ENCODE results near the gene TFRC.
"Not testable (repeated sequence)": the region's sequence is repeated elsewhere in the genome, so short reads cannot be mapped to it uniquely, and the experiment has no call there.

The TFRC gene

DNA sequence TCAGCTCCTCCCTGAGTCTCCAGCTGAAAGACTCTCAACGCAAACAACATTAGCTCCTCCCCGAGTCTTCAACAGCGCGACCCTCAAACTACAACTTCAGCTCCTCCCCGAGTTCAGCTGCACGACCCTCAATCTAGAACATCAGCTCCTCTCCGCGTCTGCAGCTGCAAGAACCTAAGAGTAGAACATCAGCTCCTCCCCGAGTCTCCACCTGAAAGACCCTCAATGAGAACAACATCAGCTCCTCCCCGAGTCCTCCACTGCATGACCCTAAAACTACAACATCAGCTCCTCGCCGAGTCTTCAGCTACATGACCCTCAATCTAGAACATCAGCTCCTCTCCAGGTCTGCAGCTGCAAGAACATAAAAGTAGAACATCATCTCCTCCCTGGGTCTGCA, 78.3 kb downstream of the TFRC start:
- 96% methylated on average over 12 of the region's 12 CpGs for WGBS (ENCODE audit: insufficient coverage)
- H3K4me3 ChIP-seq (ENCODE audit: control insufficient read depth in 1 of 7, extremely low read depth in 1 of 7, insufficient read depth in 4 of 7, low read depth in 2 of 7, low read length in 6 of 7) = no peak overlapping the region
- DNase-seq = no peak
- peaks cover 0 to 7% (median 0%) of the 10 kb centered on the region in 4 experiments for H3K4me1 ChIP-seq (ENCODE audit: control extremely low read depth in 1 of 4, control insufficient read depth in 4 of 4, insufficient read depth in 4 of 4, low read length in 3 of 4)
- no peaks in the 10 kb centered on the region for H3K36me3 ChIP-seq (ENCODE audit: control insufficient read depth in 4 of 4, insufficient read depth in 4 of 4, low read length in 3 of 4)
- peaks cover 0 to 6% (median 3%) of the 10 kb centered on the region in 5 experiments for H3K27me3 ChIP-seq (replicated peaks in 2 of 5; ENCODE audit: control insufficient read depth in 4 of 5, insufficient read depth in 5 of 5, low read length in 4 of 5)
- POLR2A ChIA-PET = interaction anchor here (0.6 to 0.7 kb wide), 2 partner anchors 71 to 822 kb away, joined by 3 read pairs; no protein-coding TSS in a partner anchor
- no peak overlapping the region for H3K27ac ChIP-seq (ENCODE audit: insufficient read depth in 1 of 2, low read depth in 1 of 2, low read length in 2 of 2, poor library complexity in 1 of 2, severe bottlenecking in 2 of 2)
- peaks cover 0 to 3% (median 0%) of the 10 kb centered on the region in 5 experiments for H3K9me3 ChIP-seq (ENCODE audit: control extremely low read depth in 1 of 5, control insufficient read depth in 4 of 5, insufficient read depth in 2 of 5, low read depth in 1 of 5, low read length in 4 of 5)
- CTCF ChIA-PET = interaction anchor here (0.9 to 1.2 kb wide), 2 partner anchors 8 to 21 kb away, joined by 3 to 4 read pairs; no protein-coding TSS in a partner anchor

DNA sequence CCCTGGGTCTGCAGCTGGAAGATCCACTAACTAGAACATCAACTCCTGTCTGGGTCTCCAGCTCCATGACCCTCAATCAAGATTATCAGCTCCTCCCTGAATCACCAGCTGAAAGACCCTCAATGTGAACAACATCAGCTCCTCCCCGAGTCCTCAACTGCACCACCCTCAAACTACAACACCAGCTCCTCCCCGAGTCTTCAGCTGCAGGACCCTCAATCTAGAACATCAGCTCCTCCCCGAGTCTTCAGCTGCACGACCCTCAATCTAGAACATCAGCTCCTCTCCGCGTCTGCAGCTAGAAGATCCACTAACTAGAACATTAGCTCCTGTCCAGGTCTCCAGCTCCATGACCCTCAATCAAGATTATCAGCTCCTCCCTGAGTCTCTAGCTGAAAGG, 79.2 kb downstream of the TFRC start:
- CTCF ChIA-PET = interaction anchor here (0.9 to 1.2 kb wide), 2 partner anchors 9 to 194 kb away, joined by 3 read pairs; no protein-coding TSS in a partner anchor
- H3K4me1 ChIP-seq (ENCODE audit: control extremely low read depth in 1 of 4, control insufficient read depth in 4 of 4, insufficient read depth in 4 of 4, low read length in 3 of 4); H3K9me3 ChIP-seq (ENCODE audit: control extremely low read depth in 1 of 5, control insufficient read depth in 4 of 5, insufficient read depth in 2 of 5, low read depth in 1 of 5, low read length in 4 of 5); H3K27ac ChIP-seq (ENCODE audit: insufficient read depth in 1 of 2, low read depth in 1 of 2, low read length in 2 of 2, poor library complexity in 1 of 2, severe bottlenecking in 2 of 2); H3K36me3 ChIP-seq (ENCODE audit: control insufficient read depth in 4 of 4, insufficient read depth in 4 of 4, low read length in 3 of 4); H3K27me3 ChIP-seq (replicated peaks in 2 of 5; ENCODE audit: control insufficient read depth in 4 of 5, insufficient read depth in 5 of 5, low read length in 4 of 5); H3K4me3 ChIP-seq (ENCODE audit: control insufficient read depth in 1 of 7, extremely low read depth in 1 of 7, insufficient read depth in 4 of 7, low read depth in 2 of 7, low read length in 6 of 7); POLR2A ChIA-PET; DNase-seq: not testable (repeated sequence)
- WGBS (ENCODE audit: insufficient coverage) = 97% methylated on average over 6 of the region's 6 CpGs

DNA sequence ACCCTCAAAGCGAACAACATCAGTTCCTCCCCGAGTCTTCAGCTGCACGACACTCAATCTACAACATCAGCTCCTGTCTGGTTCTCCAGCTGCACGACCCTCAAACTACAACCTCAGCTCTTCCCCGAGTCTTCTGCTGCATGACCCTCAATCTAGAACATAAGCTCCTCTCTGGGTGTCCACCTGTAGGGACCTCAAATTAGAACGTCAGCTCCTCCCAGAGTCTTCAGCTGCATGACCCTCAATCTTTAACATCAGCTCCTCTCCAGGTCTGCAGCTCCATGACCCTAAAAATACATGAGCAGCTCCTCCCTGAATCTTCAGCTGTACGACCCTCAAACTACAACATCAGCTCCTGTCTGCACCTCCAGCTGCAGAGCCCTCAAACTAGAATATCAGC, 80.7 kb downstream of the TFRC start:
- 96% methylated on average over 4 of the region's 7 CpGs for WGBS (ENCODE audit: insufficient coverage)
- CTCF ChIA-PET = interaction anchor here (1.1 kb wide), 1 partner anchor 61 kb away, joined by 3 read pairs; no protein-coding TSS in a partner anchor
- H3K36me3 ChIP-seq (ENCODE audit: control insufficient read depth in 4 of 4, insufficient read depth in 4 of 4, low read length in 3 of 4); POLR2A ChIA-PET; H3K27ac ChIP-seq (ENCODE audit: insufficient read depth in 1 of 2, low read depth in 1 of 2, low read length in 2 of 2, poor library complexity in 1 of 2, severe bottlenecking in 2 of 2); H3K4me3 ChIP-seq (ENCODE audit: control insufficient read depth in 1 of 7, extremely low read depth in 1 of 7, insufficient read depth in 4 of 7, low read depth in 2 of 7, low read length in 6 of 7); DNase-seq; H3K27me3 ChIP-seq (replicated peaks in 2 of 5; ENCODE audit: control insufficient read depth in 4 of 5, insufficient read depth in 5 of 5, low read length in 4 of 5); H3K9me3 ChIP-seq (ENCODE audit: control extremely low read depth in 1 of 5, control insufficient read depth in 4 of 5, insufficient read depth in 2 of 5, low read depth in 1 of 5, low read length in 4 of 5); H3K4me1 ChIP-seq (ENCODE audit: control extremely low read depth in 1 of 4, control insufficient read depth in 4 of 4, insufficient read depth in 4 of 4, low read length in 3 of 4): not testable (repeated sequence)

DNA sequence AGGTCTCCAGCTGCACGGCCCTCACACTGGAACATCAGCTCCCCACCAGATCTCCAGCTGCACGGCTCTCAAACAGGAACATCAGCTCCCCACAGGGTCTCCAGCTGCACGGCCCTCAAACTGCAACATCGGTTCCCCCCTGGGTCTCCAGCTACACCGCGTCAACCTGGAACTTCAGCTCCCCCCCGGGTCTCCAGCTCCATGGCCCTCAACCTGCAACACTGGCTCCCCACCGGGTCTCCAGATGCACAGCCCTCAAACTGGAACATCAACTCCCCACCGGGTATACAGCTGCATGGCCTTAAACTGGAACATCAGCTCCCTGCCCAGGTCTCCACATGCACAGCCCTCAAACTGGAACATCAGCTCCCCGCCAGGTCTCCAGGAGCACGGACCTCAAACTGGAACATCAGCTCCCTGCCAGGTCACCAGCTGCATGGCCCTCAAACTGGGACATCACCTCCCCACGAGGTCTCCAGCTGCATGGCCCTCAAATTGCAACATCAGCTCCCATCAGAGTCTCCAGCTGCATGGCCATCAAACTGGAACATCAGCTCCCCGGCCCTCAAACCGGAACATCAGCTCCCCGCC, 81.4 kb downstream of the TFRC start:
- POLR2A ChIA-PET = interaction anchor here (0.9 kb wide), 1 partner anchor 60 kb away, joined by 4 read pairs; no protein-coding TSS in a partner anchor
- H3K27ac ChIP-seq (ENCODE audit: insufficient read depth in 1 of 2, low read depth in 1 of 2, low read length in 2 of 2, poor library complexity in 1 of 2, severe bottlenecking in 2 of 2); H3K9me3 ChIP-seq (ENCODE audit: control extremely low read depth in 1 of 5, control insufficient read depth in 4 of 5, insufficient read depth in 2 of 5, low read depth in 1 of 5, low read length in 4 of 5); DNase-seq; H3K4me1 ChIP-seq (ENCODE audit: control extremely low read depth in 1 of 4, control insufficient read depth in 4 of 4, insufficient read depth in 4 of 4, low read length in 3 of 4); CTCF ChIA-PET; H3K27me3 ChIP-seq (replicated peaks in 2 of 5; ENCODE audit: control insufficient read depth in 4 of 5, insufficient read depth in 5 of 5, low read length in 4 of 5); H3K36me3 ChIP-seq (ENCODE audit: control insufficient read depth in 4 of 4, insufficient read depth in 4 of 4, low read length in 3 of 4); H3K4me3 ChIP-seq (ENCODE audit: control insufficient read depth in 1 of 7, extremely low read depth in 1 of 7, insufficient read depth in 4 of 7, low read depth in 2 of 7, low read length in 6 of 7): not testable (repeated sequence)
- WGBS (ENCODE audit: insufficient coverage) = 95% methylated on average over 9 of the region's 15 CpGs

DNA sequence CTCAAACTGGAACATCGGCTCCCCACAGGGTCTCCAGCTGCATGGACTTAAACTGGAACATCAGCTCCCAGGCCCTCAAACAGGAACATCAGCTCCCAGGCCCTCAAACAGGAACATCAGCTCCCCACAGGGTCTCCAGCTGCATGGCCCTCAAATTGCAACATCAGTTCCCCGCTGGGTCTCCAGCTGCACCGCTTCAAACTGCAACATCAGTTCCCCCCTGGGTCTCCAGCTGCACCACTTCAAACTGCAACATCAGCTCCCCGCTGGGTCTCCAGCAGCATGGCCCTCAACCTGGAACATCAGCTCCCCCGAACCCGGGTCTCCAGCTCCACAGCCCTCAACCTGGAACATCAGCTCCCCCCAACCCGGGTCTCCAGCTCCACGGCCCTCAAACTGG, 82.0 kb downstream of the TFRC start:
- peaks cover 0 to 6% (median 3%) of the 10 kb centered on the region in 5 experiments for H3K27me3 ChIP-seq (replicated peaks in 2 of 5; ENCODE audit: control insufficient read depth in 4 of 5, insufficient read depth in 5 of 5, low read length in 4 of 5)
- CTCF ChIA-PET = interaction anchor here (0.8 kb wide), 1 partner anchor 14 kb away, joined by 3 read pairs; no protein-coding TSS in a partner anchor

More for the DNA sequence above, 82.0 kb downstream of the TFRC start:
- Histone ChIP-seq H3K9me3 (ENCODE audit: control extremely low read depth in 1 of 5, control insufficient read depth in 4 of 5, insufficient read depth in 2 of 5, low read depth in 1 of 5, low read length in 4 of 5) (peaks cover 0 to 3% (median 0%) of the 10 kb centered on the region in 5 experiments), H3K4me1 (ENCODE audit: control extremely low read depth in 1 of 4, control insufficient read depth in 4 of 4, insufficient read depth in 4 of 4, low read length in 3 of 4) (no peaks in the 10 kb centered on the region), H3K27ac (ENCODE audit: insufficient read depth in 1 of 2, low read depth in 1 of 2, low read length in 2 of 2, poor library complexity in 1 of 2, severe bottlenecking in 2 of 2) (no peak overlapping the region), H3K36me3 (ENCODE audit: control insufficient read depth in 4 of 4, insufficient read depth in 4 of 4, low read length in 3 of 4) (no peaks in the 10 kb centered on the region), H3K4me3 (ENCODE audit: control insufficient read depth in 1 of 7, extremely low read depth in 1 of 7, insufficient read depth in 4 of 7, low read depth in 2 of 7, low read length in 6 of 7) (no peak overlapping the region)
- no peak for DNase-seq
- WGBS (ENCODE audit: insufficient coverage) = 95% methylated on average over 8 of the region's 8 CpGs
- POLR2A ChIA-PET = interaction anchor here (0.9 kb wide), 1 partner anchor 59 kb away, joined by 4 read pairs; no protein-coding TSS in a partner anchor

Measured in common myeloid progenitor, CD34-positive (primary cell).